IPS-NIHi11 (cell line): ENCODE data around the gene AOAH.

Experiments
- DNase-seq: peaks from one replicate; pipeline ENCODE4 v3.0.0; 2012; ENCODE audit warnings: mixed read lengths, low spot score

Gene AOAH

GRCh38 chr7:36629351-36629750 is 94.9 kb downstream of the AOAH start:
- DNase-seq: no peak

GRCh38 chr7:36627836-36628235 is 96.5 kb downstream of the AOAH start:
- no peak for DNase-seq

- DNase-seq: no peak
Observed at GRCh38 chr7:36626111-36626510, 98.2 kb downstream of the AOAH start.

- DNase-seq: no peak
Observed at GRCh38 chr7:36625247-36625646, 99.0 kb downstream of the AOAH start.

- no peak for DNase-seq
Observed at GRCh38 chr7:36623247-36623646, 101.0 kb downstream of the AOAH start.

- DNase-seq: no peak
Observed at GRCh38 chr7:36621396-36621795, 102.9 kb downstream of the AOAH start.

- no peak for DNase-seq
Observed at GRCh38 chr7:36620166-36620708, 104.1 kb downstream of the AOAH start.

- DNase-seq: no peak
Observed at GRCh38 chr7:36617408-36617807, 106.9 kb downstream of the AOAH start.

- DNase-seq: peak; percentile 23
Observed at GRCh38 chr7:36615852-36616540, 108.3 kb downstream of the AOAH start.

GRCh38 chr7:36614959-36615358 is 109.3 kb downstream of the AOAH start:
- DNase-seq: no peak

GRCh38 chr7:36613031-36613614 is 111.2 kb downstream of the AOAH start:
- DNase-seq: no peak

GRCh38 chr7:36611703-36612102 is 112.6 kb downstream of the AOAH start:
- no peak for DNase-seq

GRCh38 chr7:36607721-36608095 is 116.6 kb downstream of the AOAH start:
- DNase-seq: no peak

GRCh38 chr7:36606976-36607720 is 117.1 kb downstream of the AOAH start:
- DNase-seq: no peak

GRCh38 chr7:36606153-36606975 is 117.9 kb downstream of the AOAH start:
- no peak for DNase-seq

- no peak for DNase-seq
Observed at GRCh38 chr7:36605261-36606051, 118.8 kb downstream of the AOAH start.

GRCh38 chr7:36604806-36605205 is 119.5 kb downstream of the AOAH start:
- no peak for DNase-seq

- DNase-seq: no peak
Observed at GRCh38 chr7:36602934-36603887, 121.1 kb downstream of the AOAH start.

GRCh38 chr7:36602511-36602910 is 121.8 kb downstream of the AOAH start:
- DNase-seq: no peak

GRCh38 chr7:36601601-36602000 is 122.7 kb downstream of the AOAH start:
- no peak for DNase-seq
